Keratinocyte (primary cell): ENCODE data around the gene ZCWPW1. TPM values are rescaled to one million over a fixed set of nuclear protein-coding genes. Genes with fewer than 3 reads are reported as not detected.

ENCODE experiments used
- DNase-seq: peaks from one replicate; pipeline ENCODE4 v3.0.0-alpha.2; 2011; ENCODE audit warnings: low read depth, missing footprints, low spot score
- FAIRE-seq: peaks from 2 replicates; lab custom pipeline; 2011; peaks lifted over from hg19 to GRCh38; lab: Jason Lieb, UNC
- H2AFZ ChIP-seq: 2 replicates; pipeline ENCODE4 v1.6.0; 2012; ENCODE audit warnings: low read length, control low read depth, inconsistent platforms; ENCODE audit not compliant: control insufficient read depth
- H3K27ac ChIP-seq: 2 replicates; pipeline ENCODE4 v1.5.1; 2011; ENCODE audit warnings: low read length; ENCODE audit not compliant: control insufficient read depth, insufficient read depth
- H3K27me3 ChIP-seq: 3 replicates; pipeline ENCODE4 v1.6.0; 2011; ENCODE audit warnings: low read length; ENCODE audit not compliant: control insufficient read depth, insufficient read depth; ENCODE audit errors: extremely low read depth
- H3K36me3 ChIP-seq, 2 experiments: 2 replicates in 1 of 2; 3 replicates in 1 of 2; pipeline ENCODE4 v1.5.1; 2011; ENCODE audit warnings: low read length in 2 of 2, mild to moderate bottlenecking in 1 of 2; ENCODE audit not compliant: control insufficient read depth in 2 of 2, insufficient read depth in 2 of 2; ENCODE audit errors: extremely low read depth in 1 of 2
- H3K4me1 ChIP-seq: 3 replicates; pipeline ENCODE4 v1.5.1; 2011; ENCODE audit warnings: low read length; ENCODE audit not compliant: control insufficient read depth, insufficient read depth; ENCODE audit errors: extremely low read depth
- H3K4me2 ChIP-seq: 3 replicates; pipeline ENCODE4 v1.6.0; 2011; ENCODE audit warnings: low read depth, low read length; ENCODE audit not compliant: control insufficient read depth, insufficient read depth; ENCODE audit errors: extremely low read depth
- H3K4me3 ChIP-seq, 3 experiments: fragments of 200-600 bp in 1 of 3; sonication (generic) in 1 of 3; 2 replicates in 2 of 3; 3 replicates in 1 of 3; pipeline ENCODE4 v1.5.1; 2011 to 2016; ENCODE audit warnings: low read length in 3 of 3, mild to moderate bottlenecking in 3 of 3, control low read depth in 2 of 3, inconsistent platforms in 1 of 3, low read depth in 1 of 3, mixed read lengths in 1 of 3, mixed run types in 1 of 3, moderate library complexity in 1 of 3; ENCODE audit not compliant: control insufficient read depth in 2 of 3, insufficient read depth in 2 of 3; ENCODE audit errors: extremely low read depth in 1 of 3
- H3K79me2 ChIP-seq: 2 replicates; pipeline ENCODE4 v1.6.0; 2012; ENCODE audit warnings: low read length; ENCODE audit not compliant: control insufficient read depth, insufficient read depth
- H3K9ac ChIP-seq: 3 replicates; pipeline ENCODE4 v1.6.0; 2011; ENCODE audit warnings: low read length; ENCODE audit not compliant: control insufficient read depth, insufficient read depth; ENCODE audit errors: extremely low read depth
- H3K9me1 ChIP-seq: 3 replicates; pipeline ENCODE4 v1.6.0; 2011; ENCODE audit warnings: low read length; ENCODE audit not compliant: control insufficient read depth, insufficient read depth; ENCODE audit errors: extremely low read depth
- H3K9me3 ChIP-seq: 2 replicates; pipeline ENCODE4 v1.5.1; 2012; ENCODE audit warnings: low read depth, low read length; ENCODE audit not compliant: control insufficient read depth
- H4K20me1 ChIP-seq: 3 replicates; pipeline ENCODE4 v1.6.0; 2011; ENCODE audit warnings: low read length; ENCODE audit not compliant: control insufficient read depth, insufficient read depth; ENCODE audit errors: extremely low read depth
- CTCF ChIP-seq, 3 experiments: IDR thresholded peaks in 1 of 3; conservative IDR thresholded peaks in 1 of 3; optimal IDR thresholded peaks in 1 of 3; 2 replicates in 2 of 3; 3 replicates in 1 of 3; pipeline versions ENCODE3 to v1.5.1; 2011; ENCODE audit warnings: low read length in 3 of 3, mild to moderate bottlenecking in 3 of 3, moderate library complexity in 2 of 3, control low read depth in 1 of 3, inconsistent platforms in 1 of 3; ENCODE audit not compliant: insufficient read depth in 2 of 3; ENCODE audit errors: extremely low read depth in 1 of 3
- EZH2 ChIP-seq: IDR thresholded peaks from one replicate; pipeline ENCODE4 v1.6.1; 2012; ENCODE audit warnings: inconsistent platforms, mild to moderate bottlenecking, low read length, moderate library complexity
- dilution Hi-C: fragments of 300-500 bp; cut with MboI; formaldehyde crosslinking; loops from one replicate; pipeline ENCODE4 v1.7.0; 2020; ENCODE audit warnings: low sequenced_read_pairs; ENCODE audit not compliant: extremely low pct_ligation_motif_present
- polyA plus RNA-seq, 5 experiments: library from polyadenylated mRNA; depleted of rRNA in 3 of 5; stranded (reverse) in 3 of 5; stranded (forward) in 1 of 5; unstranded in 1 of 5; fragments of >200 nt; gene quantifications; 1 replicate in 1 of 5; 2 replicates in 3 of 5; 3 replicates in 1 of 5; pipeline versions ENCODE4 v1.2.1 to v1.2.3, GENCODE V29; 2011 to 2012; ENCODE audit warnings: missing spikeins in 2 of 5, low read depth in 1 of 5, low replicate concordance in 1 of 5

The ZCWPW1 gene
- polyA plus RNA-seq, 1 donor (not counting 4 experiments of a cell fraction or from before 2014, with no cell fraction given), result 1.4 TPM

- H3K4me2 ChIP-seq, result peak overlapping the region; percentile 22
- no peak for TF ChIP-seq EZH2
- no peak for TF ChIP-seq CTCF (optimal IDR thresholded peaks at IDR 0.05 in 1 of 3, IDR thresholded peaks at IDR 0.05 in 1 of 3, conservative IDR thresholded peaks at IDR 0.05 in 1 of 3; ENCODE audit: extremely low read depth in 1 of 3, insufficient read depth in 2 of 3, low read length in 3 of 3)
Observed at GRCh38 chr7:100432053-100432452, 3.5 kb upstream of the ZCWPW1 start.

GRCh38 chr7:100431286-100431735, 2.8 kb upstream of the ZCWPW1 start:
- H3K36me3 ChIP-seq, result peaks cover 9 to 40% of the 10 kb centered on the region in 2 experiments
- TF ChIP-seq CTCF (optimal IDR thresholded peaks at IDR 0.05 in 1 of 3, IDR thresholded peaks at IDR 0.05 in 1 of 3, conservative IDR thresholded peaks at IDR 0.05 in 1 of 3; ENCODE audit: extremely low read depth in 1 of 3, insufficient read depth in 2 of 3, low read length in 3 of 3) (no peak), EZH2 (no peak)
- peaks cover 3% of the 10 kb centered on the region for H3K9me1 ChIP-seq
- peaks cover 30% of the 10 kb centered on the region for H3K4me1 ChIP-seq
- DNase-seq, result no peak
- FAIRE-seq, result no peak
- H3K9me3 ChIP-seq, result no peaks in the 10 kb centered on the region
- dilution Hi-C loops, result no loop called here
- H3K4me2 ChIP-seq, result peak overlapping the region; percentile 22
- H3K27me3 ChIP-seq, result no peaks in the 10 kb centered on the region
- no peak overlapping the region for H3K4me3 ChIP-seq
- peaks cover 4% of the 10 kb centered on the region for H4K20me1 ChIP-seq
- H3K79me2 ChIP-seq, result peaks cover 53% of the 10 kb centered on the region
- H2AFZ ChIP-seq, result no peak overlapping the region
- H3K9ac ChIP-seq, result no peak overlapping the region
- no peak overlapping the region for H3K27ac ChIP-seq

More at GRCh38 chr7:100432053-100432452, 3.5 kb upstream of the ZCWPW1 start:
- dilution Hi-C loops, result no loop called here
- Histone ChIP-seq H3K27me3 (no peaks in the 10 kb centered on the region), H3K9me3 (no peaks in the 10 kb centered on the region), H4K20me1 (peaks cover 4% of the 10 kb centered on the region), H3K79me2 (peaks cover 53% of the 10 kb centered on the region), H2AFZ (no peak overlapping the region), H3K9me1 (peaks cover 3% of the 10 kb centered on the region), H3K36me3 (peaks cover 9 to 40% of the 10 kb centered on the region in 2 experiments), H3K9ac (no peak overlapping the region), H3K4me1 (peaks cover 30% of the 10 kb centered on the region), H3K4me3 (no peak overlapping the region), H3K27ac (no peak overlapping the region)
- no peak for FAIRE-seq
- no peak for DNase-seq
